HUES64 (cell line): ENCODE data around the gene SUOX.
"Not testable (repeated sequence)": the region's sequence is repeated elsewhere in the genome, so short reads cannot be mapped to it uniquely, and the experiment has no call there.

Experiments
- H3K27ac ChIP-seq: 2 replicates; pipeline ENCODE4 v1.7.0; 2013; ENCODE audit warnings: low read depth, low read length, inconsistent platforms
- H3K27me3 ChIP-seq: 2 replicates; pipeline ENCODE4 v1.6.1; 2013; ENCODE audit warnings: mild to moderate bottlenecking, low read length; ENCODE audit not compliant: insufficient read depth
- H3K36me3 ChIP-seq: 2 replicates; pipeline ENCODE4 v1.6.1; 2013; ENCODE audit warnings: mild to moderate bottlenecking, low read length; ENCODE audit not compliant: insufficient read depth
- H3K4me1 ChIP-seq: 2 replicates; pipeline ENCODE4 v1.6.1; 2013; ENCODE audit warnings: mild to moderate bottlenecking, low read length, moderate library complexity; ENCODE audit not compliant: insufficient read depth
- H3K4me3 ChIP-seq: 2 replicates; pipeline ENCODE4 v1.5.1; 2013; ENCODE audit warnings: mild to moderate bottlenecking, low read length, moderate library complexity
- H3K9ac ChIP-seq: 2 replicates; pipeline ENCODE4 v1.6.1; 2013; ENCODE audit warnings: mild to moderate bottlenecking, low read depth, low read length
- H3K9me3 ChIP-seq: 2 replicates; pipeline ENCODE4 v1.6.1; 2013; ENCODE audit warnings: low read depth, low read length; ENCODE audit not compliant: insufficient read depth
- WGBS: fragments of 150-250, 120-280 bp; methylation state at CpG from one replicate; pipeline ENCODE4 v1.1.7; 2013; ENCODE audit warnings: missing lambda C conversion rate; 5-methylcytosine and 5-hydroxymethylcytosine counted together

The SUOX gene

DNA sequence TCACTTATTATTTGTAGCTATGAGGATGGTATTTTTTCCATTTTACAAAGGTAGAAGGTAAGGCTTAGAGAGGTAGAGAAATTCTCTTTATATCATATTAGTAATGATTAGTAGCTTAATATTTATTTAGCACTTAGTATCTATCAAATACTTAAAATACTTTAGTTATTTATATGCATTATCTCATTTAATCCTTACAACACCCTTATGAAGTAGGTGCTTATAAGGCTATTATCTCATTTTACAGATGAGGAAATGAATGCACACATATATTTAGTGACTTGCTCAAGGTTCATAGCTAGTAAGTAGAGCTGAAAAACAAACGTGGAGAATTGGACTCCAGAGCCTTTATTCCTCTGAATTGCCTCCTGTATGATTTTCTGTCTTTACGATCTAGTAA is 12.2 kb upstream of the SUOX start:
- Histone ChIP-seq H3K27me3 (no peaks in the 10 kb centered on the region), H3K9me3 (no peaks in the 10 kb centered on the region), H3K9ac (no peak overlapping the region), H3K27ac (no peak overlapping the region), H3K4me3 (no peak overlapping the region), H3K4me1 (no peaks in the 10 kb centered on the region), H3K36me3 (peaks cover 73% of the 10 kb centered on the region)
- WGBS = 91% methylated on average over 1 of the region's 2 CpGs

DNA sequence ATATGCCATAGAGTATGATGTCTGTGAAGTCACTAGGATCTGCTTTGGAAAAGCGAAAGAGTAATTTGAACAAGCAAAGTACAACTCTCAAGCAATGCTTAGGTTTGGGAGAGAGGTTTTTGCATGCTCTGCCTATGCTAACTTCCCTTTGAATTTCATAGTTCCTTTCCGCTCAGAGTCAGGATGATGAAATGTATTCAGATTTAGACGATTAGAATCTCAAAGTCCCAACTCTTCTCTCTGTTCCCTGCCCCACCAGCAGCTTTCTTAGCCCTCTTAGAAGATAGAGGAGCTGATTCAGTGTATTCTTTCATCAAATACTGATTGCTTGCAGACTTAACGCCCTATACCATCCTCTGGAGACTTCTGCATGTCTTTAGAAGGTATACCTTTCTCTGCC is 11.7 kb upstream of the SUOX start:
- Histone ChIP-seq H3K9ac (no peak overlapping the region), H3K27me3 (no peaks in the 10 kb centered on the region)
- 89% methylated on average over 4 of the region's 4 CpGs for WGBS

DNA sequence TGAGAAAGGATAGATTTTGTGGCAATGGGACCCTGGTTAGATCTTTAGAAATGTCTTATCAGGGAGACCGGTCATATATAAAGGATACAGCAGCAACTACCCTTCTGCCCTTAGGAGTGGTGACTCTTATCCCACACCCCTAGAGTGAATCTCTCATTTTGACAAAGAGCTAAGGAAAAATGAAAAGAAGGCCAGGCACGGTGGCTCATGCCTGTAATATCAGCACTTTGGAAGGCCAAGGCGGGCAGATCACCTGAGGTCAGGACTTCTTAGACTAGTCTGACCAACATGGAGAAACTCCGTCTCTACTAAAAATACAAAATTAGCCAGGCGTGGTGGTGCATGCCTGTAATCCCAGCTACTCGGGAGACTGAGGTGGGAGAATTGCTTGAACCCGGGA is 11.1 kb upstream of the SUOX start:
- not testable (repeated sequence) for H3K4me1 ChIP-seq, H3K27ac ChIP-seq, H3K4me3 ChIP-seq, H3K9ac ChIP-seq, H3K27me3 ChIP-seq, H3K9me3 ChIP-seq
- H3K36me3 ChIP-seq = peaks cover 75% of the 10 kb centered on the region
- WGBS = 96% methylated on average over 7 of the region's 7 CpGs

More for the DNA sequence above, 11.7 kb upstream of the SUOX start:
- Histone ChIP-seq H3K36me3 (peaks cover 74% of the 10 kb centered on the region), H3K27ac (no peak overlapping the region), H3K4me1 (no peaks in the 10 kb centered on the region), H3K4me3 (no peak overlapping the region), H3K9me3 (no peaks in the 10 kb centered on the region)

DNA sequence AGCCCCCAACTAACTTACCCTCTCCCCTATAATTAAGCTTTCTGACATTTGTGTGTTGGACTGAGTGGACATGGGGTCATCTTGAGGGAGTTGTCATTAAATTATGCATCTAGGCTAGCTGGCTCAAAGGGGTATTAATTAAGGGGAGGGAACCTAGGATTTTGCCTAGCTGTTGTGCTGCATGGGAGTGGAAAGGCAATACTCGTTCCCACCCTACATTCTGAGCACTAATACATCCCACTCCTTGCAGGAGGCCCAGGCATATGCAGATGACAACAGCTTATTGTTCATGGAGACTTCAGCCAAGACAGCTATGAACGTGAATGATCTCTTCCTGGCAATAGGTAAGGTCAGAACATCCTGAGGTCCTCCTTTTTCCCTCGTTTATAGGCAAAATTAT is 6.0 kb upstream of the SUOX start:
- H3K27me3 ChIP-seq = no peaks in the 10 kb centered on the region
- no peak overlapping the region for H3K27ac ChIP-seq
- H3K4me3 ChIP-seq = no peak overlapping the region
- no peaks in the 10 kb centered on the region for H3K4me1 ChIP-seq
- H3K9me3 ChIP-seq = no peaks in the 10 kb centered on the region
- H3K9ac ChIP-seq = no peak overlapping the region
- H3K36me3 ChIP-seq = peaks cover 84% of the 10 kb centered on the region
- 91% methylated on average over 3 of the region's 3 CpGs for WGBS

DNA sequence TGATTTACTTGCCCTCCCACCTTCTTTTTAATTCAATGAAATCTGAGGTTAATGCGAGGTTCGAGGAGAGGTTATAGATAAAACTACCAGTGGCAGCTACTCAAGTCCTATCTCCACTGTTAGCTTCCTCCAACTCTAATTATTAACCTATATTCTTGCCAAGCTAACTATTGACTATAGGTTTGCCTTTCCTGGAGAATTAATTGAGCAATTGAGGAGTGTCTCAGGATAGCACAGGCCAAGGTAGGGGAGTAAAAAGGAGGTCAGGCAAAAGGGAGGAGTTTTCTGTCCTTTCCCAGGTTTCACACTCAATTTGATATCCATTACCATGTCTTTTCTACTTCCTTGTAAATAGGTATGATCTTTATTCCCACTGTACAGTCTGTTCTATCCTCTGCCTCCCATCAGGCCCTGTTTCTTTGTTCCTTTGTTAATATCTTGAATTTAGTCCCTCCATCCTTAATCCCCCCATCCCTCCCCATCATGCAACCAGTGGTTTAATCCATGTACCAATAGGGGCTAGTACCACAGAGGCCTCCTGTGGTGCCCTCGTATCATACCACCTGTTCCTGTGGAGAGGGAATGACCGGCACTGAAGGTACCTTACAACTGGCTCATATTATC is 3.7 kb upstream of the SUOX start:
- H3K27me3 ChIP-seq = no peaks in the 10 kb centered on the region
- no peak overlapping the region for H3K9ac ChIP-seq
- H3K9me3 ChIP-seq = no peaks in the 10 kb centered on the region
- H3K4me1 ChIP-seq = no peaks in the 10 kb centered on the region
- H3K36me3 ChIP-seq = peaks cover 66% of the 10 kb centered on the region
- no peak overlapping the region for H3K4me3 ChIP-seq
- H3K27ac ChIP-seq = no peak overlapping the region
- WGBS = 93% methylated on average over 2 of the region's 4 CpGs

DNA sequence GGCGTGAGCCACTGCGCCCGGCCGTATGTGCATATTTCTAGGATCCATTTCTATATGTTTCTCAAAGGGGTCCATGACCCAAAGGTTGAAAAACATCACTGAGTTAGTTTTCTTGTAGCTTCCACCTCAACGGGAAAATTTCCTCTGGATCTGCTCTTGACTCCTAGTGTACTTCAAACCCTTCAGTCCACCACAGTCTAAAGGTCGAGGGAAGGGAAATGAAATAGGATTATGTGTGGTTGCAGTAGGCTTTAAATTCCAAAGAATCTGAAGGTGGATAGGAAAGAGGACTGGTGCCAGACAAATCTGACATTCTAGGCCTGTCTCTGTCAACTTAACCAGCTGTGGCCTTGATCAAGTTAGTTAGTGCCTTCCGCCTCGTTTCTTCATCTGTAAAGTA is 1.7 kb upstream of the SUOX start:
- peaks cover 52% of the 10 kb centered on the region for H3K36me3 ChIP-seq

DNA sequence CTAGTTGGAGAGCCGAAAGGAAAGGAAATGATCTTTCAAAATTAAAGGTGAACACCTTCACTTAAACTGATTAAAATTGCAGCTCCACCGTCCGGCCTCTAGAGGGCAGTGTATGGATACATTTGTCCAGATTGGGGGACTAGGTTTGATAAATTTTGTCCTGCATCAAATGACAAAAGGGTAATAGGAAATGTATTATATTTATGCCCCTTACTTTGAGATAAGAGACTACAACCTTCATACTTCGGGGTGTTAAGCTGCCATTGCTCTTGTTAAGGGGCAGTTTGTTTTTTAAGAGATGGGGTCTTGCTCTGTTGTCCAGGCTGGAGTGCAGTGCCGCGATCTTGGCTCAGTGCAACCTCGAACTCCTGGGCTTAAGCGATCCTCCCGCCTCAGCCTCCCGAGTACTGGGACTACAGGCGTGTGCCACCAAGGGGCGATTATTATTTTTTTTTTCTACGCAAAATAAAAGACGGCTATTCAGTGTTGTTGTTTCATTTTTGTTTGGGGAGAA is 818 bp upstream of the SUOX start:
- no peaks in the 10 kb centered on the region for H3K4me1 ChIP-seq
- no peak overlapping the region for H3K9ac ChIP-seq
- H3K36me3 ChIP-seq = peaks cover 43% of the 10 kb centered on the region
- 70% methylated on average over 13 of the region's 14 CpGs for WGBS
- H3K27me3 ChIP-seq = no peaks in the 10 kb centered on the region
- H3K4me3 ChIP-seq = peak overlapping the region; percentile 77
- no peaks in the 10 kb centered on the region for H3K9me3 ChIP-seq
- H3K27ac ChIP-seq = peak overlapping the region; percentile 19; the same call in 1 of the 2 replicates

More for the DNA sequence above, 1.7 kb upstream of the SUOX start:
- no peak overlapping the region for H3K4me3 ChIP-seq
- no peaks in the 10 kb centered on the region for H3K4me1 ChIP-seq
- no peaks in the 10 kb centered on the region for H3K27me3 ChIP-seq
- H3K9me3 ChIP-seq = no peaks in the 10 kb centered on the region
- no peak overlapping the region for H3K27ac ChIP-seq
- WGBS = 93% methylated on average over 8 of the region's 8 CpGs
- no peak overlapping the region for H3K9ac ChIP-seq

DNA sequence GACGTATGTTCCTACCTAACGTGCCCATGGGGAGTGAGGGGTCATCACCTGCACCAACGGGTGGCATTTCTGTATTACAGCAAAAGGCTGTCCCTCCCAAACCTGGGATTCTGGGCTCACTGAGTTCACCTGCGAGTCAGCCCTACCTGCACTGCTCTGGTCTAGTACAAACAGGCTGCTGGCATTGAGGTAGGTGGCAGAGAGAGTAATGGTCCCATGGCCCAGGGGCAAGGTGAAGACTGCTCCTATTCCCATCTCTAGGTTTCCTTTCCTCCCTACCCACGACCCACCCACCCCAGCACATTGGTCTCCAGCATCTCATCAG is 421 bp downstream of the SUOX start:
- Histone ChIP-seq H3K27me3 (no peaks in the 10 kb centered on the region), H3K4me1 (no peaks in the 10 kb centered on the region), H3K9me3 (no peaks in the 10 kb centered on the region), H3K27ac (0 out of 2 replicates have a peak overlapping the region, but pooled peaks have one; percentile 14), H3K36me3 (peaks cover 35% of the 10 kb centered on the region), H3K4me3 (peak overlapping the region; percentile 77), H3K9ac (peak overlapping the region; percentile 68)
- WGBS = 5% methylated on average over 5 of the region's 5 CpGs

DNA sequence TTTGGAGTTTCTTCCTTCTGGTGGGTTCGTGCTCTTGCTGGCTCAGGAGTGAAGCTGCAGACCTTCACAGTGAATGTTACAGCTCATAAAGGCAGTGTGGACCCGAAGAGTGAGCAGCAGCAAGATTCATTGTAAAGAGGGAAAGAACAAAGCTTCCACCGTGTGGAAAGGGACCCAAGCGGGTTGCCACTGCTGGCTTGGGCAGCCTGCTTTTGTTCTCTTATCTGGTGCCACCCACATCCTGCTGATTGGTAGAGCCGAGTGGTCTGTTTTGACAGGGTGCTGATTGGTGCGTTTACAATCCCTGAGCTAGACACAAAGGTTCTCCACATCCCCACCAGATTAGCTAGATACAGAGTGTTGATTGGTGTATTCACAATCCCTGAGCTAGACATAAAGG is 2.4 kb downstream of the SUOX start:
- H3K4me3 ChIP-seq, H3K4me1 ChIP-seq, H3K27ac ChIP-seq, H3K9me3 ChIP-seq, H3K9ac ChIP-seq, H3K27me3 ChIP-seq: not testable (repeated sequence)
- 93% methylated on average over 4 of the region's 6 CpGs for WGBS
- peaks cover 33% of the 10 kb centered on the region for H3K36me3 ChIP-seq

DNA sequence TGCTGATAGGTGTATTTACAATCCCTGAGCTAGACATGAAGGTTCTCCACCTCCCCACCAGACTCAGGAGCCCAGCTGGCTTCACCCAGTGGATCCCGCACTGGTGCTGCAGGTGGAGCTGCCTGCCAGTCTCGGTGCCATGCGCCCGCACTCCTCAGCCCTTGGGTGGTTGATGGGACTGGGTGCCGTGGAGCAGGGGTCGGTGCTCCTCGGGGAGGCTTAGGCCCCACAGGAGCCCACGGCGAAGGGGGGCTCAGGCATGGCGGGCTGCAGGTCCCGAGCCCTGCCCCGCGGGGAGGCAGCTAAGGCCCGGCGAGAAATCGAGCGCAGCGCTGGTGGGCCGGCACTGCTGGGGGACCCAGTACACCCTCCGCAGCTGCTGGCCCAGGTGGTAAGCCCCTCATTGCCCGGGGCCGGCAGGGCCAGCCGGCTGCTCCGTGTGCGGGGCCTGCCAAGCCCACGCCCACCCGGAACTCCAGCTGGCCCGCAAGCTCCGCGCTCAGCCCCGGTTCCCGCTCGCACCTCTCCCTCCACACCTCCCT is 3.0 kb downstream of the SUOX start:
- not testable (repeated sequence) for H3K4me1 ChIP-seq, H3K4me3 ChIP-seq, H3K9ac ChIP-seq, H3K27me3 ChIP-seq, H3K27ac ChIP-seq, H3K9me3 ChIP-seq
- H3K36me3 ChIP-seq = peaks cover 32% of the 10 kb centered on the region
- 97% methylated on average over 33 of the region's 33 CpGs for WGBS

DNA sequence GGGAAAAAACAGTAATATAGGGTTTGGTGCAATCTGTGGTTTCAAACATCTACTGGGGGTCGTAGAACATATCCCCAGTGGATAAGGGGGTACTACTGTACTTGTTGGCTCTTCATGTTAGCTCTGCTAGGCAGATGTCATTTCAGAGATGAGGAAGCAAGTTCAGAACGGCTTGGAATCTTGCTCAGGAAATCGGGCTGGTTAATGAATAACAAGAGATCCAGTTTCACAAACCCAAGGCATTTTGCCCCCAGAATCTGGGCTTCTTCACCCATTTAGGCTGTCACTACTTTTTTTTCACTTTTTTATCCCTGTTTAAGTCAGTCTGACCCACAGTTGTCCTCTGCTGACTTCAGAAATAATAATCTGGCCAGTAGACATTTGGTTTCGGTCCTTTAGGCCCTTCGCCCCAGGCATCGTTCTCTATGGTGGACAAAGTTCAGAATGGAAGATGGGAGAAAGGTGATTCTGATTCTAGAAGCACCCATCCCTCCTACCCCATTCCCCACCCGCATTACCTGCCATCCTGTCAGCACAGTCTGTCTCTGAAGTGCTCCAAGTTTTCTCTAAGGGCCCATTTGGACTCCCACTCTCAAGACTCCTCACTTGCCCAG is 4.5 kb downstream of the SUOX start:
- no peaks in the 10 kb centered on the region for H3K4me1 ChIP-seq
- 94% methylated on average over 6 of the region's 7 CpGs for WGBS
- H3K9ac ChIP-seq = no peak overlapping the region
- no peaks in the 10 kb centered on the region for H3K9me3 ChIP-seq
- H3K27me3 ChIP-seq = no peaks in the 10 kb centered on the region
- H3K36me3 ChIP-seq = peaks cover 30% of the 10 kb centered on the region
- no peak overlapping the region for H3K4me3 ChIP-seq
- no peak overlapping the region for H3K27ac ChIP-seq
